WTC11 (cell line): Measurements from ENCODE around the gene BRSK1. TPM values are rescaled to one million over a fixed set of nuclear protein-coding genes. Genes with fewer than 3 reads are reported as not detected.

Experiments used
- ATAC-seq: fragments of 200-7000 bp; cut with Tn5 transposase; 2 replicates; pipeline ENCODE4 v1.10.0; 2021; ENCODE audit warnings: mild to moderate bottlenecking, moderate library complexity
- CTCF ChIA-PET: fragments of 300-600 bp; sonication (Branson Sonifier 250); formaldehyde crosslinking; loops from one replicate; lab custom pipeline; 2021; ENCODE audit warnings: antibody characterized with exemption; lab: Charles Lee
- POLR2A ChIA-PET: fragments of 350-600 bp; sonication (Branson Sonifier 250); formaldehyde crosslinking; loops from one replicate; lab custom pipeline; 2021; ENCODE audit warnings: antibody characterized with exemption; lab: Charles Lee
- DNase-seq: peaks from one replicate; pipeline ENCODE4 v3.0.0; 2021; ENCODE audit warnings: low spot score
- H3K27ac Mint-ChIP-seq: 2 replicates; pipeline ENCODE4 v1.8.0; 2021; ENCODE audit warnings: mixed read lengths
- H3K27me3 Mint-ChIP-seq: 2 replicates; pipeline ENCODE4 v1.8.0; 2021; ENCODE audit warnings: low read depth, mild to moderate bottlenecking, moderate library complexity, mixed read lengths
- H3K36me3 Mint-ChIP-seq: 2 replicates; pipeline ENCODE4 v1.8.0; 2021; ENCODE audit warnings: mixed read lengths
- H3K4me1 Mint-ChIP-seq: 2 replicates; pipeline ENCODE4 v1.8.0; 2022; ENCODE audit warnings: mixed read lengths
- H3K4me3 Mint-ChIP-seq: 2 replicates; pipeline ENCODE4 v1.8.0; 2021; ENCODE audit warnings: mild to moderate bottlenecking, moderate library complexity, mixed read lengths
- H3K9me3 Mint-ChIP-seq: 2 replicates; pipeline ENCODE4 v1.8.0; 2021; ENCODE audit warnings: mixed read lengths
- ATF1 ChIP-seq: sonication (generic); formaldehyde crosslinking; IDR thresholded peaks from 2 replicates; pipeline ENCODE4 v1.8.1; 2023; ENCODE audit warnings: mild to moderate bottlenecking, moderate library complexity, missing genetic modification reagents
- ESRRA ChIP-seq: sonication (generic); formaldehyde crosslinking; IDR thresholded peaks from 2 replicates; pipeline ENCODE4 v1.8.1; 2022; ENCODE audit warnings: mild to moderate bottlenecking, missing genetic modification reagents, borderline replicate concordance
- NR2C2 ChIP-seq: sonication (generic); formaldehyde crosslinking; IDR thresholded peaks from 2 replicates; pipeline ENCODE4 v1.8.0; 2022; ENCODE audit warnings: mild to moderate bottlenecking, missing genetic modification reagents
- NR3C1 ChIP-seq: sonication (generic); formaldehyde crosslinking; conservative IDR thresholded peaks from 2 replicates; pipeline ENCODE4 v1.8.1; 2023; ENCODE audit warnings: low read depth, mild to moderate bottlenecking, missing genetic modification reagents
- ZBTB21 ChIP-seq: sonication (generic); formaldehyde crosslinking; IDR thresholded peaks from 2 replicates; pipeline ENCODE4 v1.8.1; 2023; ENCODE audit warnings: mild to moderate bottlenecking, missing genetic modification reagents, borderline replicate concordance
- ZNF263 ChIP-seq: sonication (generic); formaldehyde crosslinking; IDR thresholded peaks from 2 replicates; pipeline ENCODE4 v1.8.1; 2022; ENCODE audit warnings: low read depth, mild to moderate bottlenecking, moderate library complexity, missing genetic modification reagents
- ZNF317 ChIP-seq: sonication (generic); formaldehyde crosslinking; IDR thresholded peaks from 2 replicates; pipeline ENCODE4 v1.8.1; 2023; ENCODE audit warnings: low read depth, mild to moderate bottlenecking, moderate library complexity, missing genetic modification reagents, borderline replicate concordance
- ZNF396 ChIP-seq: fragments of 250-450 bp; sonication (Bioruptor Pico); IDR thresholded peaks from 2 replicates; pipeline ENCODE4 v1.8.0; 2021; ENCODE audit warnings: mild to moderate bottlenecking, moderate library complexity, borderline replicate concordance
- microRNA-seq: library from miRNA; unstranded; fragments of <30 nt; microRNA quantifications from one replicate; pipeline ENCODE4 v1.2.0, GENCODE V29; 2022; ENCODE audit warnings: borderline number of aligned reads
- total RNA-seq: library from RNA; stranded (reverse); gene quantifications from 3 replicates; pipeline ENCODE4 v1.2.3, GENCODE V29; 2021
- TF ChIP-seq, protein P1 (sequence below): sonication (generic); formaldehyde crosslinking; conservative IDR thresholded peaks from 2 replicates; pipeline ENCODE4 v1.8.1; 2023; ENCODE audit warnings: mild to moderate bottlenecking, low read depth, missing genetic modification reagents, moderate library complexity
- TF ChIP-seq, protein P2 (sequence below): fragments of 250-450 bp; sonication (Bioruptor Pico); IDR thresholded peaks from 2 replicates; pipeline ENCODE4 v1.9.0; 2021; ENCODE audit warnings: mild to moderate bottlenecking
- TF ChIP-seq, protein P3 (sequence below): sonication (generic); formaldehyde crosslinking; IDR thresholded peaks from 2 replicates; pipeline ENCODE4 v1.8.0; 2022; ENCODE audit warnings: mild to moderate bottlenecking, missing genetic modification reagents
- TF ChIP-seq, protein P4 (sequence below): sonication (generic); formaldehyde crosslinking; IDR thresholded peaks from 2 replicates; pipeline ENCODE4 v1.8.1; 2023; ENCODE audit warnings: mild to moderate bottlenecking, missing genetic modification reagents, moderate library complexity

BRSK1 gene
- total RNA-seq, 1 experiment from 2014 or later = 52.4 TPM

DNA sequence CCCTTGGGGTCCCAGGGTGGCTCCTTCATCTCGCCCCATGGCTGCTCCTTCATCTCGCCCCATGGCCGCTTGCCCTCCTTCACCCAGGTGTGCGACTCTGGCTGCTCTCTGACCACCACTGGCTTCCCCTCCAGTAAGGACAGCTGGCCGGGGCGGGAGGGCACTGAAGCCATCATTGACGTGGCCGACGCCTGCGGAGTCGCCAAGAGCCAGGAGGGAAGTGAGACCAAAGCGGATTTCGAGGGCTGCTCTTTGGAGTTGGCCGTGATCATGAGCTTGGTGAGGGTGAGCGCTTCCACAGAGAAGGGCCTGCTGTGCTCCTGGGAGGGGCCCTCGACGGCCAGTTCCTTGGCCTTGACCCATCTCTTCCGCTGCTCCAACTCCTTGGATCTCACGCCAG lies 74.7 kb downstream of the BRSK1 start (continued):
- TF ChIP-seq, protein P1, sequence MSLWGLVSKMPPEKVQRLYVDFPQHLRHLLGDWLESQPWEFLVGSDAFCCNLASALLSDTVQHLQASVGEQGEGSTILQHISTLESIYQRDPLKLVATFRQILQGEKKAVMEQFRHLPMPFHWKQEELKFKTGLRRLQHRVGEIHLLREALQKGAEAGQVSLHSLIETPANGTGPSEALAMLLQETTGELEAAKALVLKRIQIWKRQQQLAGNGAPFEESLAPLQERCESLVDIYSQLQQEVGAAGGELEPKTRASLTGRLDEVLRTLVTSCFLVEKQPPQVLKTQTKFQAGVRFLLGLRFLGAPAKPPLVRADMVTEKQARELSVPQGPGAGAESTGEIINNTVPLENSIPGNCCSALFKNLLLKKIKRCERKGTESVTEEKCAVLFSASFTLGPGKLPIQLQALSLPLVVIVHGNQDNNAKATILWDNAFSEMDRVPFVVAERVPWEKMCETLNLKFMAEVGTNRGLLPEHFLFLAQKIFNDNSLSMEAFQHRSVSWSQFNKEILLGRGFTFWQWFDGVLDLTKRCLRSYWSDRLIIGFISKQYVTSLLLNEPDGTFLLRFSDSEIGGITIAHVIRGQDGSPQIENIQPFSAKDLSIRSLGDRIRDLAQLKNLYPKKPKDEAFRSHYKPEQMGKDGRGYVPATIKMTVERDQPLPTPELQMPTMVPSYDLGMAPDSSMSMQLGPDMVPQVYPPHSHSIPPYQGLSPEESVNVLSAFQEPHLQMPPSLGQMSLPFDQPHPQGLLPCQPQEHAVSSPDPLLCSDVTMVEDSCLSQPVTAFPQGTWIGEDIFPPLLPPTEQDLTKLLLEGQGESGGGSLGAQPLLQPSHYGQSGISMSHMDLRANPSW (CRISPR knock-in tag) = no peak
- TF ChIP-seq, protein P2, sequence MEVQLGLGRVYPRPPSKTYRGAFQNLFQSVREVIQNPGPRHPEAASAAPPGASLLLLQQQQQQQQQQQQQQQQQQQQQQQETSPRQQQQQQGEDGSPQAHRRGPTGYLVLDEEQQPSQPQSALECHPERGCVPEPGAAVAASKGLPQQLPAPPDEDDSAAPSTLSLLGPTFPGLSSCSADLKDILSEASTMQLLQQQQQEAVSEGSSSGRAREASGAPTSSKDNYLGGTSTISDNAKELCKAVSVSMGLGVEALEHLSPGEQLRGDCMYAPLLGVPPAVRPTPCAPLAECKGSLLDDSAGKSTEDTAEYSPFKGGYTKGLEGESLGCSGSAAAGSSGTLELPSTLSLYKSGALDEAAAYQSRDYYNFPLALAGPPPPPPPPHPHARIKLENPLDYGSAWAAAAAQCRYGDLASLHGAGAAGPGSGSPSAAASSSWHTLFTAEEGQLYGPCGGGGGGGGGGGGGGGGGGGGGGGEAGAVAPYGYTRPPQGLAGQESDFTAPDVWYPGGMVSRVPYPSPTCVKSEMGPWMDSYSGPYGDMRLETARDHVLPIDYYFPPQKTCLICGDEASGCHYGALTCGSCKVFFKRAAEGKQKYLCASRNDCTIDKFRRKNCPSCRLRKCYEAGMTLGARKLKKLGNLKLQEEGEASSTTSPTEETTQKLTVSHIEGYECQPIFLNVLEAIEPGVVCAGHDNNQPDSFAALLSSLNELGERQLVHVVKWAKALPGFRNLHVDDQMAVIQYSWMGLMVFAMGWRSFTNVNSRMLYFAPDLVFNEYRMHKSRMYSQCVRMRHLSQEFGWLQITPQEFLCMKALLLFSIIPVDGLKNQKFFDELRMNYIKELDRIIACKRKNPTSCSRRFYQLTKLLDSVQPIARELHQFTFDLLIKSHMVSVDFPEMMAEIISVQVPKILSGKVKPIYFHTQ (CRISPR knock-in tag) = no peak
- TF ChIP-seq, all 79 proteins: peak for 0

DNA sequence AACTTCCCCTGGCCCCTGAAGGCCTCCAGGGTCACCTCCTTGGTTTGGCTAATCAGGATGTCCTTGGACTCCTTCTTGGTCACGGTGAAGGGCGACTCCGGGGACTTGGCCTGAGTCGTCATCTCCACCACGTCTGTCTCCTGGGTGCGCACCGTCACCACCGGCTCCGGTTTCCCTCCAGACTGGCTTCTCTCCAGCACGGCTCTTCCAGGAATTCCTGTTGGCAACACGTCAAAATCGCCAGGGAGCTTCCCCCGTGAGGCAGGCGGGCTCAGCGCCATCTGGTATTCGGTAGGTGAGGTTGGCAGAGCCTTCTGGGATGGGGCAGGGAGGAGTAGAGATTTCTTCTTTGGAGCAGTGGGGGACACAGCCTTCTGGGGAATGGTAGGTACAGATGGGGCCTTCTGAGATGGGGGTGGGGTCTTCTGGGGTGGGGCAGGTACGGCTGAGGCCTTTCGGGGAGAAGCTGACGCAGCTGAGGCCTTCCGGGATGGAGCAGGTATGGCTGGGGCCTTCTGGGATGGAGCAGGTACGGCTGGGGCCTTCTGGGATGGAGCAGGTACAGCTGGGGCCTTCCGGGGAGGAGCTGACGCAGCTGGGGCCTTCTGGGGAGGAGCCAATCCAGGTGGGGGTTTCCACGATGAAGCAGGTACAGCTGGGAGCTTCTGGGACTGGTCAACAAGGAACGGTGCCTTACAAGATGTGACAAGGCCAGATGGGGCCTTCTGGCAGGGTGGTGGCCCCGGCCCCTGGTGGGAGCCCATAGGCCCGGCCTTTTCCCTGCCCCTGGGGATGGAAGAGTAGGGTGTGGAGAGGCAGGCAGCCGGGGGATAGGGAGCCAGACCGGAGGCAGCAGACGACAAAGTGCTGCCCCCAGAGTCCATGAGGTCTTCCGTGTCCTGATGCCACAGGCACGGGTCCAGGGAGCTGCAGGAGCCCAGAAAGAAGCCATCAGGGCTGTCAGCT lies 75.4 kb downstream of the BRSK1 start:
- TF ChIP-seq, protein P3, sequence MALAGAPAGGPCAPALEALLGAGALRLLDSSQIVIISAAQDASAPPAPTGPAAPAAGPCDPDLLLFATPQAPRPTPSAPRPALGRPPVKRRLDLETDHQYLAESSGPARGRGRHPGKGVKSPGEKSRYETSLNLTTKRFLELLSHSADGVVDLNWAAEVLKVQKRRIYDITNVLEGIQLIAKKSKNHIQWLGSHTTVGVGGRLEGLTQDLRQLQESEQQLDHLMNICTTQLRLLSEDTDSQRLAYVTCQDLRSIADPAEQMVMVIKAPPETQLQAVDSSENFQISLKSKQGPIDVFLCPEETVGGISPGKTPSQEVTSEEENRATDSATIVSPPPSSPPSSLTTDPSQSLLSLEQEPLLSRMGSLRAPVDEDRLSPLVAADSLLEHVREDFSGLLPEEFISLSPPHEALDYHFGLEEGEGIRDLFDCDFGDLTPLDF (CRISPR knock-in tag) = no peak
- TF ChIP-seq NR2C2 (no peak), ZNF317 (CRISPR knock-in tag) (no peak), ATF1 (no peak), ZNF263 (CRISPR knock-in tag) (no peak), ZBTB21 (CRISPR knock-in tag) (no peak), ESRRA (no peak)
- POLR2A ChIA-PET = interaction anchor here (1.8 kb wide), 1 partner anchor 20 kb away, joined by 4 read pairs; the partner anchor contains the start of gene KMT5C
- no peaks in the 10 kb centered on the region for H3K9me3 Mint-ChIP-seq

DNA sequence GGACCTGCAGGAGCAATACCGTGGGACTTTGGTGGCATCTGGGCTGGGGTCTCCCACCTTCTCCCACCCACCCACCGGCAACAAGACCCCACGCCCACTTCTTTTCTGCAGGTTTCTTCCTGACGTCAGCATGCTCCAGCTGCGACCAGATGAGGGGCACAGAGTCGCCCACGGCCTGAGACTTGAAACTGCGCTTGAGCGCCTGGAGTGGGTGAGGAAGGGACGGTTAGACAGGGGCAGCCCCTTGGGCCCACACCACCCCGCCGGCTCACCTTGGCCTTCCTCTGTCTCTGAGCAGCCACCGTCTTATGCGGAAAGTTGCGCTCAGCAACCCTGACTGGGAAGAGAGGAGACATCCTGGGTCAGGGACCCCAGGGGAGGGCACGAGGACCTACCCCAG lies 77.1 kb downstream of the BRSK1 start:
- no peaks in the 10 kb centered on the region for H3K9me3 Mint-ChIP-seq
- no peaks in the 10 kb centered on the region for H3K36me3 Mint-ChIP-seq
- H3K4me1 Mint-ChIP-seq = peaks cover 3% of the 10 kb centered on the region; the same call in 1 of the 2 replicates
- CTCF ChIA-PET = no interaction called here
- no peak overlapping the region for H3K4me3 Mint-ChIP-seq
- ATAC-seq = no peak
- H3K27ac Mint-ChIP-seq = no peak overlapping the region
- peaks cover 61% of the 10 kb centered on the region for H3K27me3 Mint-ChIP-seq
- TF ChIP-seq ZNF396 (CRISPR knock-in tag) (no peak), NR3C1 (CRISPR knock-in tag) (no peak)
- TF ChIP-seq, protein P4, sequence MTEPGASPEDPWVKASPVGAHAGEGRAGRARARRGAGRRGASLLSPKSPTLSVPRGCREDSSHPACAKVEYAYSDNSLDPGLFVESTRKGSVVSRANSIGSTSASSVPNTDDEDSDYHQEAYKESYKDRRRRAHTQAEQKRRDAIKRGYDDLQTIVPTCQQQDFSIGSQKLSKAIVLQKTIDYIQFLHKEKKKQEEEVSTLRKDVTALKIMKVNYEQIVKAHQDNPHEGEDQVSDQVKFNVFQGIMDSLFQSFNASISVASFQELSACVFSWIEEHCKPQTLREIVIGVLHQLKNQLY (CRISPR knock-in tag) = no peak
- no peak for DNase-seq
- POLR2A ChIA-PET = no interaction called here

More for the DNA sequence above, 75.4 kb downstream of the BRSK1 start:
- Mint-ChIP-seq H3K4me1 (peaks cover 7% of the 10 kb centered on the region), H3K4me3 (no peak overlapping the region), H3K27ac (no peak overlapping the region), H3K27me3 (peaks cover 60% of the 10 kb centered on the region), H3K36me3 (no peaks in the 10 kb centered on the region)
- CTCF ChIA-PET = interaction anchor here (0.7 to 1.8 kb wide), 3 partner anchors 25 to 58 kb away, joined by 3 to 8 read pairs (median 5); partner anchors contain the start of gene TMEM238
- DNase-seq (no peak), ATAC-seq (no peak)

Small RNA genes lying within 50 kb of the gene (microRNA-seq; reads per million reads assigned to microRNA genes)
- gene MIR6802 = not detected
- not detected for gene MIR6803

Other genes starting within 250 kb of the BRSK1 start
- gene GP6, start 245.7 kb upstream of the BRSK1 start, total RNA-seq = 0.41 to 1.1 TPM (median 0.61 TPM) in 3 replicates
- 35.3 to 39.5 TPM (median 38.4 TPM) in 3 replicates for gene RDH13, start 220.8 kb upstream of the BRSK1 start, total RNA-seq
- gene EPS8L1, start 208.1 kb upstream of the BRSK1 start, total RNA-seq = 38.9 to 43.8 TPM (median 42.8 TPM) in 3 replicates
- 88.4 to 99.3 TPM (median 92.3 TPM) in 3 replicates for gene PPP1R12C, start 166.4 kb upstream of the BRSK1 start, total RNA-seq
- gene TNNT1, start 134.8 kb upstream of the BRSK1 start, total RNA-seq = 50.6 to 127 TPM (median 108 TPM) in 3 replicates
- 15.0 to 36.7 TPM (median 34.0 TPM) in 3 replicates for gene TNNI3, start 126.3 kb upstream of the BRSK1 start, total RNA-seq
- 4.0 to 5.9 TPM (median 5.6 TPM) in 3 replicates for gene DNAAF3, start 117.4 kb upstream of the BRSK1 start, total RNA-seq
- gene SYT5, start 103.7 kb upstream of the BRSK1 start, total RNA-seq = 0.77 to 2.5 TPM (median 1.1 TPM) in 3 replicates
- gene PTPRH, start 74.5 kb upstream of the BRSK1 start, total RNA-seq = 0.41 to 0.63 TPM (median 0.44 TPM) in 3 replicates
- gene TMEM86B, start 55.2 kb upstream of the BRSK1 start, total RNA-seq = 3.5 to 4.2 TPM (median 4.1 TPM) in 3 replicates
- gene PPP6R1, start 25.0 kb upstream of the BRSK1 start, total RNA-seq = 78.4 to 91.8 TPM (median 83.2 TPM) in 3 replicates
- 57.1 to 65.2 TPM (median 60.9 TPM) in 3 replicates for gene HSPBP1, start 3.9 kb upstream of the BRSK1 start, total RNA-seq
- 0.44 to 0.50 TPM in 2 of 3 replicates, not detected in the other for gene TMEM150B, start 41.3 kb downstream of the BRSK1 start, total RNA-seq
- gene KMT5C, start 55.9 kb downstream of the BRSK1 start, total RNA-seq = 49.1 to 63.1 TPM (median 52.3 TPM) in 3 replicates
- 4.1 to 8.0 TPM (median 4.3 TPM) in 3 replicates for gene COX6B2, start 70.7 kb downstream of the BRSK1 start, total RNA-seq
- gene GARIN5B, start 79.3 kb downstream of the BRSK1 start, total RNA-seq = 0.07 to 0.09 TPM in 2 of 3 replicates, not detected in the other
- gene IL11, start 86.5 kb downstream of the BRSK1 start, total RNA-seq = 1.2 to 1.8 TPM (median 1.6 TPM) in 3 replicates
- 0.33 to 2.6 TPM (median 0.82 TPM) in 3 replicates for gene TMEM190, start 92.8 kb downstream of the BRSK1 start, total RNA-seq
- 5.8 to 8.3 TPM (median 6.5 TPM) in 3 replicates for gene TMEM238, start 100.3 kb downstream of the BRSK1 start, total RNA-seq
- gene RPL28, start 101.9 kb downstream of the BRSK1 start, total RNA-seq = 2,505 to 2,895 TPM (median 2,837 TPM) in 3 replicates
- 442 to 516 TPM (median 467 TPM) in 3 replicates for gene UBE2S, start 123.8 kb downstream of the BRSK1 start, total RNA-seq
- gene SHISA7, start 159.3 kb downstream of the BRSK1 start, total RNA-seq = 0.79 to 0.94 TPM (median 0.87 TPM) in 3 replicates
- gene ISOC2, start 177.6 kb downstream of the BRSK1 start, total RNA-seq = 96.3 to 96.6 TPM (median 96.4 TPM) in 3 replicates
- 2.1 to 2.5 TPM (median 2.2 TPM) in 3 replicates for gene C19orf85, start 180.8 kb downstream of the BRSK1 start, total RNA-seq
- 14.0 to 23.6 TPM (median 17.8 TPM) in 3 replicates for gene ZNF628, start 192.6 kb downstream of the BRSK1 start, total RNA-seq
- gene NAT14, start 201.2 kb downstream of the BRSK1 start, total RNA-seq = 71.9 to 87.7 TPM (median 74.8 TPM) in 3 replicates
- gene SSC5D, start 204.4 kb downstream of the BRSK1 start, total RNA-seq = 1.8 to 2.9 TPM (median 2.5 TPM) in 3 replicates